Heart left ventricle (tissue), 16 donors: Measurements from ENCODE around the gene PAM16. TPM values are rescaled to one million over a fixed set of nuclear protein-coding genes. Genes with fewer than 3 reads are reported as not detected.
A peak's percentile ranks its signal among the peaks of the same experiment; 100 is the strongest.

Experiments
- ATAC-seq, 4 donors: fragments of 200-7000 bp; cut with Tn5 transposase; one replicate each; pipeline ENCODE4 v1.9.1; 2020 to 2022; ENCODE audit warnings: moderate library complexity in 4 of 4, mild to moderate bottlenecking in 3 of 4, moderate number of reproducible peaks in 1 of 4
- DNase-seq, 5 donors: peaks; one replicate each; pipeline ENCODE4 v3.0.0-alpha.2; 2020
- H3K27ac ChIP-seq, 12 donors: fragments of 200-600 bp; sonication (generic) in 4 of 12; one replicate each; pipeline versions ENCODE4 v1.5.0 to v1.8.0; 2016 to 2022; ENCODE audit warnings: mild to moderate bottlenecking in 2 of 12
- H3K27me3 ChIP-seq, 9 donors: fragments of 200-600 bp; sonication (generic) in 2 of 9; one replicate each; pipeline versions ENCODE4 v1.5.1 to v1.8.0; 2016 to 2022; ENCODE audit warnings: mild to moderate bottlenecking in 3 of 9
- H3K36me3 ChIP-seq, 9 donors: fragments of 200-600 bp; sonication (generic) in 2 of 9; one replicate each; pipeline versions ENCODE4 v1.5.0 to v1.8.0; 2018 to 2022; ENCODE audit warnings: mild to moderate bottlenecking in 2 of 9
- H3K4me1 ChIP-seq, 12 donors: fragments of 200-600 bp; sonication (generic) in 4 of 12; one replicate each; pipeline versions ENCODE4 v1.5.0 to v1.8.0; 2016 to 2022; ENCODE audit warnings: mild to moderate bottlenecking in 3 of 12
- H3K4me3 ChIP-seq, 12 donors: fragments of 200-600 bp; sonication (generic) in 4 of 12; one replicate each; pipeline versions ENCODE4 v1.5.0 to v1.8.0; 2017 to 2022; ENCODE audit warnings: mild to moderate bottlenecking in 9 of 12, moderate library complexity in 4 of 12
- H3K9me3 ChIP-seq, 12 donors: fragments of 200-600 bp; sonication (generic) in 4 of 12; one replicate each; pipeline versions ENCODE4 v1.5.0 to v1.8.0; 2016 to 2022; ENCODE audit warnings: mild to moderate bottlenecking in 1 of 12
- POLR2A ChIP-seq, 2 donors: fragments of 450-650 bp; IDR thresholded peaks; one replicate each; pipeline ENCODE4 v1.6.1; 2017; ENCODE audit warnings: antibody characterized with exemption in 2 of 2, mild to moderate bottlenecking in 2 of 2, moderate library complexity in 2 of 2
- WGBS, 4 donors: extraction: QIAGEN DNeasy Blood & Tissue Kit in 2 of 4; methylation state at CpG; one replicate each; pipeline versions ENCODE4 v1.1.5 to v1.1.7; 2013 to 2018; 5-methylcytosine and 5-hydroxymethylcytosine counted together
- intact Hi-C, 10 donors: fragments of 100-400 bp; cut with DNase I; formaldehyde crosslinking; loops; one replicate each; pipeline versions ENCODE4 v1.11.1 to v1.14.2; 2022
- polyA plus RNA-seq, 2 donors: library from polyadenylated mRNA; stranded (reverse); fragments of 200-250 nt; gene quantifications; one replicate each; pipeline ENCODE4 v1.2.3, GENCODE V29; 2013
- total RNA-seq, 9 donors: library from RNA; depleted of rRNA in 2 of 9; stranded (reverse); fragments of >200 nt in 2 of 9; fragmentation: NEBNext Ultra II Directional in 3 of 9; extraction: Animal tissue kit (Norgen Biotek cat#: 25700) in 3 of 9; gene quantifications; one replicate each; pipeline versions ENCODE4 v1.1.0 to v1.2.4, GENCODE V29; 2016 to 2023
- TF ChIP-seq, protein P1 (sequence below), 12 donors: fragments of 200-600 bp; sonication (generic) in 4 of 12; IDR thresholded peaks; one replicate each; pipeline versions ENCODE4 v1.5.0 to v1.8.0; 2018 to 2022; ENCODE audit warnings: antibody characterized with exemption in 12 of 12, mild to moderate bottlenecking in 5 of 12
- donor health status: ischemic (EF 13 %, LVEDD 7.1; RV severe dilation, severe dysfunction).
- donor health status: healthy with polysubstance abuse.
- donor health status: DM: no; HTN: yes; CAD: no.
- donor health status: DM: no; HTN: no; CAD: no.
- donor health status: ischemic (EF 25% LVEDD 6.9; RV normal size, moderate dysfunction).
- donor health status: ischemic (EF 25% LVEDD 5.7; RV mildly dilated, moderate dysfunction).
- donor health status: healthy.
- donor health status: DM: yes; HTN: yes; CAD: no.
- donor health status: ischemic (EF 35%, LVEDD 5.7; RV mildly dilated, moderate dysfunction).
- donor health status: nonischemic (EF 11% LVEDD 7.7; RV severe dilation, severe dysfunction).
- donor health status: DM: yes; HTN: yes; CAD: no.
- donor health status: PGD.
- donor health status: ischemic (EF 29% LVEDD 5.4; RV normal size, mild dysfunction).
- donor health status: nonischemic (EF 23%, LVEDD 6.1; RV moderate dilation, normal function).

Gene PAM16
- total and polyA plus RNA-seq, 11 donors: 32.7 to 210 (median 65.0) TPM

DNA sequence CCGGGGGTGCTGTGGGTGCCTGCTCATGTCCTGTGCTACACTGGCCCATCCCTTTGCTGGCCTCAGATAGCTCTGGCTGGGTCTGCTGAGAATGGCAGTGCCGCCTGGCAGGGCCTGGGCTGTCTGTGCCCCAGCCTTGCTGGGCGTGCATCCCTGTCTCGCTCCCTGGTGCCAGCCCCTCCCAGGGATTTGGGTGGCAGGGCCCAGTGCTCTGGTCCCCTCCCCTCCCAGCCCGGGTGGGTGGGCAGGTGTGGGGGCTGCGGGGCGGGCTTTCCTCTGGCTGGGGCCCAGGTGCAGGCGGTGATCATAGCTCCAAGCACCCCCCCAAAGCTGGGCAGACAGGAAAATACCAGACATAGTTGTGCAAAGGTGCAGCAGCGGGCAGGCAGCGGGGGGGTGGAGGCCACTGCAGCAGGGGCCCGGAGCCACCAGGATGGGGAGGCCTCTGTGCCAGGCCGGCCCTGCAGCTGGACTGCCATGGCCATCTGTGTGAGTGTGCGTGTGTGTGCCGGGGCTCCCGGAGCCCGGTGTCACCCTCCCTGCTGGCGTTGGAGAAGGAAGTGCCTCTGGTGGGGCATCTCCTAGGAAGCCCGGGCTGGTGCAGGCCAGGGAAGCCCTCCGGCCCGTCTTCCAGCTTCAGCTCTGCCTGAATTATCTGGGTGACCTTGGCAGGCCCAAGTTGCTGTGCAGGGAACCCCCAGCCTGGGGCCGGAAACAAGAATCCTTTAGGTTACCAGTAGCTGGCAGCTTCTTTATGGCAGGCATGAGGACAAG lies 27.9 kb downstream of the PAM16 start:
- peak overlapping the region in 1 of 12 donors; percentile 16 for H3K4me3 ChIP-seq
- TF ChIP-seq, protein P1, sequence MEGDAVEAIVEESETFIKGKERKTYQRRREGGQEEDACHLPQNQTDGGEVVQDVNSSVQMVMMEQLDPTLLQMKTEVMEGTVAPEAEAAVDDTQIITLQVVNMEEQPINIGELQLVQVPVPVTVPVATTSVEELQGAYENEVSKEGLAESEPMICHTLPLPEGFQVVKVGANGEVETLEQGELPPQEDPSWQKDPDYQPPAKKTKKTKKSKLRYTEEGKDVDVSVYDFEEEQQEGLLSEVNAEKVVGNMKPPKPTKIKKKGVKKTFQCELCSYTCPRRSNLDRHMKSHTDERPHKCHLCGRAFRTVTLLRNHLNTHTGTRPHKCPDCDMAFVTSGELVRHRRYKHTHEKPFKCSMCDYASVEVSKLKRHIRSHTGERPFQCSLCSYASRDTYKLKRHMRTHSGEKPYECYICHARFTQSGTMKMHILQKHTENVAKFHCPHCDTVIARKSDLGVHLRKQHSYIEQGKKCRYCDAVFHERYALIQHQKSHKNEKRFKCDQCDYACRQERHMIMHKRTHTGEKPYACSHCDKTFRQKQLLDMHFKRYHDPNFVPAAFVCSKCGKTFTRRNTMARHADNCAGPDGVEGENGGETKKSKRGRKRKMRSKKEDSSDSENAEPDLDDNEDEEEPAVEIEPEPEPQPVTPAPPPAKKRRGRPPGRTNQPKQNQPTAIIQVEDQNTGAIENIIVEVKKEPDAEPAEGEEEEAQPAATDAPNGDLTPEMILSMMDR (IDR thresholded peaks at IDR 0.05): no peak
- no peak for TF ChIP-seq POLR2A (IDR thresholded peaks at IDR 0.05)
- H3K4me1 ChIP-seq: peaks cover 13 to 99% (median 75%) of the 10 kb centered on the region in 12 donors
- intact Hi-C loops: no loop called here
- H3K36me3 ChIP-seq: no peaks in the 10 kb centered on the region
- H3K9me3 ChIP-seq: no peaks in the 10 kb centered on the region
- DNase-seq (peak in 1 of 5 donors; percentile 65), ATAC-seq (peak; percentile 13 to 51 (median 37))
- WGBS, 4 donors: 32 to 50% (median 46%) methylated on average over 14 to 21 of the region's 21 CpGs
- H3K27ac ChIP-seq: peak overlapping the region; percentile 47 to 89 (median 84)
- H3K27me3 ChIP-seq: no peaks in the 10 kb centered on the region

DNA sequence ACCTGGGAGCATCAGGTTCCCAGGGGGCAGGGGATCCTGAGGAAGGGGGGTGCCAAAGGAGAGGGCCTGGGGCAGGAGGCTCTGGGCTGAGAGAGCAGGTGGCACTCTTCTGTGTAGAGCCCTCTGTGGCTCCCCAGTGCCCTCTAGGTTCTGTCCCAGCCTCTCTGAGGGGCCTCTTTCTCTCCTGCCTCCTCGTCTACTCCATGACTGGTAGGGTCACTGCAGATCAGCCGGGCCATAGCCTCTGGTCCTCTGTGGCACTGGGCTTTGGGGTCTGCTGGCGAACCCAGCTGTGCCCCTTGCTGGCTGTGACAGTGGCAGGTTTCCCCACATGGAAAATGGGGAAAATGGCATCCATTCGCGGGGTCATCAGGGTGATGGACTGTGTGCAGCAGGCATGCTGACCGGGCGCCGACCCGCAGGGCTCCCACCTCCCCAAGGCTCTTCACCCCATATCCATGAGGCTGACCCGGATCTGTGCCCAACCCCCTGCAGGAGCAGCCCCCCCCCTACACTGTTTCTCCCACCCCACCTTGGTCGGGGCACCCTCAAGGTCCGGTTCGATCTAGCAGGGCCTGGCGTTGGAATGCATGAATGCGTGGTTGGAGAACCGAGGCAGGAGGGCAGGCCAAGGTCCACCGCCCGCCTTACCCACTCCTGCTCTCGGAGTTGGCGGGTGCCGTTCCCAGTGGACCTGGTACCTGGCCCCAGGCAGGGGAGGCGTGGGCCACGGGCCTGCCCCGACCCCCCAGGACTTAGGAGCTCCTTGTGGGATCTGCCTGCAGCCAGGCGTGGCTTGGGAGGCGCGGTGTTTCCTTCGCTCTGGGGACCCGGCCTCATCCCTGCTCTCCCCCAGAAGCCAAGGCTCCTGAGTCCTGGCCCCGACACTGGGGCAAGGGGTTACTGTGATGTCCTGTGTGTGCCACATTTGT lies 28.7 kb downstream of the PAM16 start:
- Histone ChIP-seq H3K27ac (peak overlapping the region in 9 of 12 donors; percentile 39 to 89 (median 86)), H3K36me3 (no peaks in the 10 kb centered on the region), H3K4me1 (peaks cover 16 to 99% (median 79%) of the 10 kb centered on the region in 12 donors), H3K27me3 (no peaks in the 10 kb centered on the region), H3K4me3 (no peak overlapping the region), H3K9me3 (no peaks in the 10 kb centered on the region)
- intact Hi-C loops: no loop called here
- DNase-seq (no peak), ATAC-seq (no peak)
- WGBS, 4 donors: 86 to 87% (median 86%) methylated on average over 14 to 30 of the region's 30 CpGs
- TF ChIP-seq, protein P1 (IDR thresholded peaks at IDR 0.05): no peak
- no peak for TF ChIP-seq POLR2A (IDR thresholded peaks at IDR 0.05)

DNA sequence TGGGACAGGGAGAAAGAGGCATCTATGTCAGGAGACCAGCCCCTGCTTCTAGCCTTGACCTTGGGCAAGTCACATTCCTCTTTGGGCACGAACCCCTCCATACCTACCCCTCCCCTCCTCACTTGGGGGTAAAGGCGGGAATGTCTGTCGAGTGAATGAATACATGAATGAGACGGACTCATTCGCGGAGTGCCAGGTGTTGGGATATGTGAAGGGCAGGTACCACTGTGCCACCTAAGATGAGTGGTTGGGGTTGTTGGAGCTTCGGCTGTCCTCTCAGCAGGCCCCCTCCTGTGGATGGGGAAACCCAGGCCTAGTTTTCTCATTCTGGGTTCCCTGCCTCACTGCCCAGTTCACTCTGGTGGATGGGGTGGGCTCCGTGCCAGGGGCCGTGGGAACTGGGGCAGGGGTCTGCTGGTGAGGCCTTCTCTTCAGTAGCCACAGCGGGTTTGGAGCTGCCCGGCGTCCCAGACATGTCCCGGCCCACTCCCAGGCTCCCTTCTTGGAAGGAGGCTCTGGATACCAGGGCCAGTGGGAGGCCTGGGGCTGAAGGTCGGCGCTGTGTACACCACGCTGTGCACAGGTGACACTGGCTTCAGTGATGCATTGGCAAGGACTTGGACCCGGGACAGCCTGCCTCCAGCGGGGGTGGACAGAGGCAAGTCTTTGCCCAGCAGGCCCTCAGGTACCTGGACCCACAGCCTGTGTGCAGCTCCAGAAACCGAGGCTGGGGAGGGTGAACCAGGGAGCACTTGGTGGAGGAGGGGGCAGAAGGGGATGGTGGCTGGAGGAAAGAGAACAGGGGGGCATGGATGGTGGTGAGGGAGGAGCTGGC lies 29.6 kb downstream of the PAM16 start:
- TF ChIP-seq, protein P1 (IDR thresholded peaks at IDR 0.05): no peak
- no peak for TF ChIP-seq POLR2A (IDR thresholded peaks at IDR 0.05)
- Histone ChIP-seq H3K36me3 (no peaks in the 10 kb centered on the region), H3K4me3 (no peak overlapping the region), H3K9me3 (no peaks in the 10 kb centered on the region), H3K27me3 (peaks cover 0 to 7% (median 0%) of the 10 kb centered on the region in 9 donors), H3K4me1 (peaks cover 16 to 99% (median 78%) of the 10 kb centered on the region in 12 donors), H3K27ac (peak overlapping the region in 10 of 12 donors; percentile 3 to 99 (median 72))
- no peak for ATAC-seq
- WGBS, 4 donors: 74 to 88% (median 85%) methylated on average over 13 to 19 of the region's 19 CpGs
- no peak for DNase-seq
- intact Hi-C loops: no loop called here
